HG02588 (cell line): ENCODE data around the gene LRAT.

Source experiments
- ATAC-seq: cut with Tn5 transposase; IDR thresholded peaks from one replicate; pipeline ENCODE4 v1.9.1; 2021; ENCODE audit warnings: mild to moderate bottlenecking, moderate library complexity; ENCODE audit not compliant: unreplicated experiment

The LRAT gene

GRCh38 chr4:154760895-154761294, 17.1 kb downstream of the LRAT start:
- ATAC-seq = no peak

GRCh38 chr4:154778264-154778663, 34.5 kb downstream of the LRAT start:
- no peak for ATAC-seq

DNA sequence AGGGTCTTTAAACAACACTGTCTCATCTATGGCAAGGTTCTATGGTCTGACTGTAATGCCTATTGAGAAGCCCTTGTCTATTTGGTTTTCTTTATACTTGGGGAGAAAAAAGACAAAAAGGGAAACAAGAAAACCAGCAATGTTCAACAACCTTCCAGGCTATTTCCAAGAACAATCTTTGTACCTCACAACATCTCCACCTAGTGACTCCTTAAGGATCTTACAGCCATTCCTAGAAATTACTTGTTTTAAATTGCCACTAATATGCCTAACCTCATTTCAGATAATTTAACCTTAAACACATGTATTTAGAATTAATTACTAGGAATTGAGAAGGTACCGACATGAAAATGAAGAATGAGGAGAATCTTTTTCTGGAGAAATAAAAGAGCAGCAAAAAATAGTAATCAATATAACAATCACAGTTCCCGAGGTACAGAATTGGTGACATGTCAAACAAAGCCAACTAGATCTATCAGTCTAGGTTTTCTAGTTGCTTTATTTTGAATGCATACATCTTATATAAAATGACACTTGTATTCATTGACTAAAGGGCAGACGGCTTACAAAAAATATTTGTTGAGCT, 35.7 kb downstream of the LRAT start:
- no peak for ATAC-seq

DNA sequence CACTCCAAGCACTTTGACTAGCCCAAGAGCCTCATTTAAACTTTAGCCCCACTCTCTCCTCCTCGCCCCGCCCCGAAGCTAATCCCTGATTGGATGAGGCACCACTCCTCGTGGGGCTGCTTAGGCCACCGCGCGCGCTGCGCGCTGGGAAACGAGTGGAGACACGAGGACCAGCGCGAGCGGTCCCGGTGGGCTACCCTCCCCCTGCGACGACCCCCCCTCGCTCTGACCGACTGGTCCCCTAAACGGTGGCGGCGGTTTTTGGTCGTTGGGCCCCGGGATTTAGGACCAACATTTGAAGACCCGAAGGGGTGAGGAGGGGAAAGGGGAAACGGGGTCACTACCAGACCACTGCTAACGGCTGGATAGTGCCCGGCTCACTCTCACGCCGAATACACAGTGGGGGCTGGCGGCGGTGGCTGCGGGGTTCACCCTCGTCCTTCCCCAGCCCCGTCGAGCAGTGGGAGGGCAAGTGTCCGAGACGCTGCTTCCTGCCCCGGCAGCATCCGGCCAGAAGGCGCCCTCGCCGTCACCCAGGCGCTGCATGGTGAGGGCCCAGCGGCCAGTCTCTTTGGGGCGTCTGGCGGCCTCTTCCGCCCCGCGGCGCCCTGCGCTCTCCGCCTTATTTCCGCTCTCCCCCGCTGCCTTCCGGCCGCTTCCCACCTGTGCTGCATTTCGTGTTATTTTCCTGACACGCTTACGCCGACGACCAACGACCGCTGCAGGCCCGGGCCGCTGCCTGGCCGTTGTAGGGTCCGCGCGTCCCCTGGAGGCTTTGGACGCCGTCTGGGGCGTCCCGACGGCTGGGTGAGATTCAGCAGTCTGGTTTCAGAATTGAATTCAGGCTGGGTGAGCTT, 37.6 kb downstream of the LRAT start, which contains the start of gene RBM46:
Gene RBM46, plus strand, starts transcription at position 147 of the 857 bp plus-strand sequence. CDS start 15,481 bp downstream, outside the sequence.
- ATAC-seq = no peak

- no peak for ATAC-seq
Measured at GRCh38 chr4:154781983-154782293, 38.1 kb downstream of the LRAT start.
